HG03139 (cell line): ENCODE results near the gene AAGAB.
"Not testable (repeated sequence)": the region's sequence is repeated elsewhere in the genome, so short reads cannot be mapped to it uniquely, and the experiment has no call there.

Experiments used
- ATAC-seq: cut with Tn5 transposase; IDR thresholded peaks from one replicate; pipeline ENCODE4 v1.9.1; 2021; ENCODE audit not compliant: unreplicated experiment

Gene AAGAB

GRCh38 chr15:67154249-67154648 is 100.2 kb downstream of the AAGAB start:
- ATAC-seq = no peak

- not testable (repeated sequence) for ATAC-seq
Measured at GRCh38 chr15:67153044-67153443, 101.4 kb downstream of the AAGAB start.

- no peak for ATAC-seq
Measured at GRCh38 chr15:67152429-67152828, 102.0 kb downstream of the AAGAB start.
